Neural cell (in vitro differentiated cells): ENCODE data around the gene AMBN. TPM values are rescaled to one million over a fixed set of nuclear protein-coding genes. Genes with fewer than 3 reads are reported as not detected.

Source experiments
- H2AFZ ChIP-seq: fragments of 200-600, 300-800 bp; sonication (generic), shearing (Covaris generic); 2 replicates; pipeline ENCODE4 v1.6.0; 2014; ENCODE audit warnings: low read depth, mild to moderate bottlenecking, antibody characterized with exemption, low read length, moderate library complexity
- H3F3A ChIP-seq: fragments of 200-600 bp; shearing (Covaris generic); 2 replicates; pipeline ENCODE4 v1.6.1; 2016; ENCODE audit warnings: mild to moderate bottlenecking, moderate library complexity, mixed read lengths, antibody characterized with exemption, low read length; ENCODE audit not compliant: insufficient read depth, poor library complexity, severe bottlenecking
- H3K27ac ChIP-seq: fragments of 200-600, 300-800 bp; sonication (generic), shearing (Covaris generic); 2 replicates; pipeline ENCODE4 v1.5.1; 2014; ENCODE audit warnings: mild to moderate bottlenecking, low read length, moderate library complexity
- H3K27me3 ChIP-seq: fragments of 300-800, 200-600 bp; sonication (generic), shearing (Covaris generic); 2 replicates; pipeline ENCODE4 v1.6.0; 2014; ENCODE audit warnings: mild to moderate bottlenecking, low read depth, low read length, moderate library complexity; ENCODE audit not compliant: insufficient read depth
- H3K36me3 ChIP-seq: fragments of 300-800, 200-600 bp; sonication (generic), shearing (Covaris generic); 2 replicates; pipeline ENCODE4 v1.5.1; 2014; ENCODE audit warnings: mild to moderate bottlenecking, antibody characterized with exemption, low read length, moderate library complexity; ENCODE audit not compliant: insufficient read depth
- H3K4me2 ChIP-seq: fragments of 300-800, 200-600 bp; sonication (generic), shearing (Covaris generic); 2 replicates; pipeline ENCODE4 v1.6.0; 2014; ENCODE audit warnings: mild to moderate bottlenecking, low read length
- H3K4me3 ChIP-seq: fragments of 300-800, 200-600 bp; sonication (generic), shearing (Covaris generic); 2 replicates; pipeline ENCODE4 v1.5.1; 2014; ENCODE audit warnings: mild to moderate bottlenecking, low read length, moderate library complexity
- H3K79me2 ChIP-seq: fragments of 200-600 bp; shearing (Covaris generic); replicated peaks from 2 replicates; pipeline ENCODE4 v1.6.0; 2014; ENCODE audit warnings: mild to moderate bottlenecking, low read length, moderate library complexity; ENCODE audit not compliant: insufficient read depth
- H3K9ac ChIP-seq: fragments of 300-800, 200-600 bp; sonication (generic), shearing (Covaris generic); 2 replicates; pipeline ENCODE4 v1.6.1; 2016; ENCODE audit warnings: mild to moderate bottlenecking, low read length, mixed read lengths
- H3K9me2 ChIP-seq: fragments of 200-600 bp; shearing (Covaris generic); 2 replicates; pipeline ENCODE4 v1.6.1; 2016; ENCODE audit warnings: mild to moderate bottlenecking, low read length, mixed read lengths; ENCODE audit not compliant: insufficient read depth
- H3K9me3 ChIP-seq: fragments of 200-600, 300-800 bp; sonication (generic), shearing (Covaris generic); 2 replicates; pipeline ENCODE4 v1.6.1; 2016; ENCODE audit warnings: mild to moderate bottlenecking, mixed run types, low read length, moderate library complexity, mixed read lengths
- H4K20me1 ChIP-seq: fragments of 200-600 bp; shearing (Covaris generic); 2 replicates; pipeline ENCODE4 v1.6.1; 2016; ENCODE audit warnings: mild to moderate bottlenecking, mixed run types; ENCODE audit not compliant: insufficient read depth
- EP300 ChIP-seq: fragments of 450-650 bp; conservative IDR thresholded peaks from 2 replicates; pipeline ENCODE4 v1.6.1; 2014; ENCODE audit warnings: antibody characterized with exemption, mild to moderate bottlenecking, moderate library complexity; ENCODE audit not compliant: poor library complexity, severe bottlenecking
- EZH2 ChIP-seq: fragments of 200-600, 300-800 bp; shearing (Covaris generic), sonication (generic); IDR thresholded peaks from 2 replicates; pipeline ENCODE4 v1.6.1; 2014; ENCODE audit warnings: antibody characterized with exemption, low read length, borderline replicate concordance, mild to moderate bottlenecking; ENCODE audit not compliant: insufficient read depth, poor library complexity, severe bottlenecking
- MXI1 ChIP-seq: fragments of 450-650 bp; conservative IDR thresholded peaks from 2 replicates; pipeline ENCODE4 v1.6.1; 2014; ENCODE audit warnings: antibody characterized with exemption, mild to moderate bottlenecking; ENCODE audit not compliant: poor library complexity, severe bottlenecking
- POLR2AphosphoS5 ChIP-seq: IDR thresholded peaks from 2 replicates; pipeline ENCODE4 v1.6.1; 2012
- RAD21 ChIP-seq: fragments of 450-650 bp; conservative IDR thresholded peaks from 2 replicates; pipeline ENCODE4 v1.6.1; 2014; ENCODE audit warnings: antibody characterized with exemption, mild to moderate bottlenecking, moderate library complexity
- SMC3 ChIP-seq: fragments of 450-650 bp; conservative IDR thresholded peaks from 2 replicates; pipeline ENCODE4 v1.6.1; 2014; ENCODE audit warnings: antibody characterized with exemption, mild to moderate bottlenecking, moderate library complexity; ENCODE audit not compliant: poor library complexity
- TAF1 ChIP-seq: IDR thresholded peaks from 2 replicates; pipeline ENCODE4 v1.6.1; 2012; ENCODE audit warnings: low read depth
- polyA plus RNA-seq: library from polyadenylated mRNA; depleted of rRNA; stranded (reverse); fragments of >200 nt; gene quantifications from 2 replicates; pipeline ENCODE4 v1.2.3, GENCODE V29; 2014
- TF ChIP-seq, protein P1 (sequence below): fragments of 450-650 bp; IDR thresholded peaks from 2 replicates; pipeline ENCODE4 v1.5.1; 2014; ENCODE audit warnings: antibody characterized with exemption, mild to moderate bottlenecking, moderate library complexity; ENCODE audit not compliant: poor library complexity, severe bottlenecking
- TF ChIP-seq, protein P2 (sequence below): IDR thresholded peaks from 2 replicates; pipeline ENCODE4 v1.6.1; 2012; ENCODE audit warnings: borderline replicate concordance

AMBN gene
- polyA plus RNA-seq, 1 donor from 2014 or later, result 1.2 TPM

DNA sequence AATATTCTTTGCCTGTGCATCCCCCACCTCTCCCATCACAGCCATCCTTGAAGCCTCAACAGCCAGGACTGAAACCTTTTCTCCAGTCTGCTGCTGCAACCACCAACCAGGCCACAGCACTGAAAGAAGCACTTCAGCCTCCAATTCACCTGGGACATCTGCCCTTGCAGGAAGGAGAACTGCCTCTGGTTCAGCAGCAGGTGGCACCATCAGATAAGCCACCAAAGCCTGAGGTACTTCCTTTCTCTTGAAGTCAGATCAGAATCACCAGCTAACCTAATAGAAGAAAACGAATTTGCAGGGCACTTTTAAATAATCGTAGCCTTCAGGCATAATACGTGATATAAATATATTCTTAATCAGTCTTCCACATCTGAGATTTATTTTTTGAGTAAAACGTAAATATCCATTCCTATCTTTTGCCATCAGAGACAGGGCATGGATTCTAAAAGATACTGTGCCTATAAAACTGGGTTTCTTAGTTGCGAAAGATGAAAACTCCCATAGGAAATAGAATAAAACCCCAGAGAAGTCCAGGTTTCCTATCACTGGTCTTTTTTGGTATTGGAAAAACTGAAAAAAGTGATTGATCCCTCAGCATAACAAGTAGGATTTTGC is 9.5 kb downstream of the AMBN start:
- Histone ChIP-seq H3K9ac (no peak overlapping the region), H3K36me3 (no peaks in the 10 kb centered on the region), H3K27me3 (no peaks in the 10 kb centered on the region), H3K27ac (no peak overlapping the region), H3F3A (no peaks in the 10 kb centered on the region), H3K9me2 (no peaks in the 10 kb centered on the region), H3K9me3 (no peaks in the 10 kb centered on the region), H3K4me3 (no peak overlapping the region), H3K4me2 (no peak overlapping the region), H4K20me1 (no peaks in the 10 kb centered on the region), H3K79me2 (no peaks in the 10 kb centered on the region), H2AFZ (no peak overlapping the region)
- TF ChIP-seq SMC3 (peak; percentile 92), MXI1 (no peak), TAF1 (no peak), EP300 (no peak), RAD21 (peak; percentile 95), EZH2 (no peak), POLR2AphosphoS5 (no peak)
- TF ChIP-seq, protein P1, sequence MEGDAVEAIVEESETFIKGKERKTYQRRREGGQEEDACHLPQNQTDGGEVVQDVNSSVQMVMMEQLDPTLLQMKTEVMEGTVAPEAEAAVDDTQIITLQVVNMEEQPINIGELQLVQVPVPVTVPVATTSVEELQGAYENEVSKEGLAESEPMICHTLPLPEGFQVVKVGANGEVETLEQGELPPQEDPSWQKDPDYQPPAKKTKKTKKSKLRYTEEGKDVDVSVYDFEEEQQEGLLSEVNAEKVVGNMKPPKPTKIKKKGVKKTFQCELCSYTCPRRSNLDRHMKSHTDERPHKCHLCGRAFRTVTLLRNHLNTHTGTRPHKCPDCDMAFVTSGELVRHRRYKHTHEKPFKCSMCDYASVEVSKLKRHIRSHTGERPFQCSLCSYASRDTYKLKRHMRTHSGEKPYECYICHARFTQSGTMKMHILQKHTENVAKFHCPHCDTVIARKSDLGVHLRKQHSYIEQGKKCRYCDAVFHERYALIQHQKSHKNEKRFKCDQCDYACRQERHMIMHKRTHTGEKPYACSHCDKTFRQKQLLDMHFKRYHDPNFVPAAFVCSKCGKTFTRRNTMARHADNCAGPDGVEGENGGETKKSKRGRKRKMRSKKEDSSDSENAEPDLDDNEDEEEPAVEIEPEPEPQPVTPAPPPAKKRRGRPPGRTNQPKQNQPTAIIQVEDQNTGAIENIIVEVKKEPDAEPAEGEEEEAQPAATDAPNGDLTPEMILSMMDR, result peak; percentile 92
- TF ChIP-seq, protein P2, sequence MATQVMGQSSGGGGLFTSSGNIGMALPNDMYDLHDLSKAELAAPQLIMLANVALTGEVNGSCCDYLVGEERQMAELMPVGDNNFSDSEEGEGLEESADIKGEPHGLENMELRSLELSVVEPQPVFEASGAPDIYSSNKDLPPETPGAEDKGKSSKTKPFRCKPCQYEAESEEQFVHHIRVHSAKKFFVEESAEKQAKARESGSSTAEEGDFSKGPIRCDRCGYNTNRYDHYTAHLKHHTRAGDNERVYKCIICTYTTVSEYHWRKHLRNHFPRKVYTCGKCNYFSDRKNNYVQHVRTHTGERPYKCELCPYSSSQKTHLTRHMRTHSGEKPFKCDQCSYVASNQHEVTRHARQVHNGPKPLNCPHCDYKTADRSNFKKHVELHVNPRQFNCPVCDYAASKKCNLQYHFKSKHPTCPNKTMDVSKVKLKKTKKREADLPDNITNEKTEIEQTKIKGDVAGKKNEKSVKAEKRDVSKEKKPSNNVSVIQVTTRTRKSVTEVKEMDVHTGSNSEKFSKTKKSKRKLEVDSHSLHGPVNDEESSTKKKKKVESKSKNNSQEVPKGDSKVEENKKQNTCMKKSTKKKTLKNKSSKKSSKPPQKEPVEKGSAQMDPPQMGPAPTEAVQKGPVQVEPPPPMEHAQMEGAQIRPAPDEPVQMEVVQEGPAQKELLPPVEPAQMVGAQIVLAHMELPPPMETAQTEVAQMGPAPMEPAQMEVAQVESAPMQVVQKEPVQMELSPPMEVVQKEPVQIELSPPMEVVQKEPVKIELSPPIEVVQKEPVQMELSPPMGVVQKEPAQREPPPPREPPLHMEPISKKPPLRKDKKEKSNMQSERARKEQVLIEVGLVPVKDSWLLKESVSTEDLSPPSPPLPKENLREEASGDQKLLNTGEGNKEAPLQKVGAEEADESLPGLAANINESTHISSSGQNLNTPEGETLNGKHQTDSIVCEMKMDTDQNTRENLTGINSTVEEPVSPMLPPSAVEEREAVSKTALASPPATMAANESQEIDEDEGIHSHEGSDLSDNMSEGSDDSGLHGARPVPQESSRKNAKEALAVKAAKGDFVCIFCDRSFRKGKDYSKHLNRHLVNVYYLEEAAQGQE, result no peak

GRCh38 chr4:70603856-70604255 is 11.8 kb downstream of the AMBN start:
- Histone ChIP-seq H3K9me2 (no peaks in the 10 kb centered on the region), H3F3A (no peaks in the 10 kb centered on the region), H3K9me3 (no peaks in the 10 kb centered on the region), H3K79me2 (no peaks in the 10 kb centered on the region), H3K27ac (no peak overlapping the region), H3K9ac (no peak overlapping the region), H4K20me1 (no peaks in the 10 kb centered on the region), H3K4me3 (no peak overlapping the region), H2AFZ (no peak overlapping the region), H3K4me2 (no peak overlapping the region), H3K27me3 (no peaks in the 10 kb centered on the region), H3K36me3 (no peaks in the 10 kb centered on the region)
- no peak for TF ChIP-seq SMC3
- TF ChIP-seq RAD21, result no peak
- no peak for TF ChIP-seq EZH2
- TF ChIP-seq MXI1, result no peak
